GM12864 (cell line): ENCODE measurements around the gene PRRC1.

ENCODE experiments used
- DNase-seq: peaks from one replicate; pipeline ENCODE4 v3.0.0-alpha.2; 2011; ENCODE audit warnings: low read depth
- H3K4me3 ChIP-seq: 2 replicates; pipeline ENCODE4 v1.5.1; 2011; ENCODE audit warnings: mild to moderate bottlenecking, low read depth, low read length, control low read depth
- TF ChIP-seq, protein P1 (sequence below): IDR thresholded peaks from 2 replicates; pipeline ENCODE4 v1.5.1; 2011; ENCODE audit warnings: low read depth, mild to moderate bottlenecking, moderate library complexity, low read length, control low read depth, inconsistent platforms; ENCODE audit errors: missing control alignments

Gene PRRC1

GRCh38 chr5:127505905-127506304 is 11.5 kb upstream of the PRRC1 start:
- H3K4me3 ChIP-seq, result no peak overlapping the region
- DNase-seq, result no peak
- TF ChIP-seq, protein P1, sequence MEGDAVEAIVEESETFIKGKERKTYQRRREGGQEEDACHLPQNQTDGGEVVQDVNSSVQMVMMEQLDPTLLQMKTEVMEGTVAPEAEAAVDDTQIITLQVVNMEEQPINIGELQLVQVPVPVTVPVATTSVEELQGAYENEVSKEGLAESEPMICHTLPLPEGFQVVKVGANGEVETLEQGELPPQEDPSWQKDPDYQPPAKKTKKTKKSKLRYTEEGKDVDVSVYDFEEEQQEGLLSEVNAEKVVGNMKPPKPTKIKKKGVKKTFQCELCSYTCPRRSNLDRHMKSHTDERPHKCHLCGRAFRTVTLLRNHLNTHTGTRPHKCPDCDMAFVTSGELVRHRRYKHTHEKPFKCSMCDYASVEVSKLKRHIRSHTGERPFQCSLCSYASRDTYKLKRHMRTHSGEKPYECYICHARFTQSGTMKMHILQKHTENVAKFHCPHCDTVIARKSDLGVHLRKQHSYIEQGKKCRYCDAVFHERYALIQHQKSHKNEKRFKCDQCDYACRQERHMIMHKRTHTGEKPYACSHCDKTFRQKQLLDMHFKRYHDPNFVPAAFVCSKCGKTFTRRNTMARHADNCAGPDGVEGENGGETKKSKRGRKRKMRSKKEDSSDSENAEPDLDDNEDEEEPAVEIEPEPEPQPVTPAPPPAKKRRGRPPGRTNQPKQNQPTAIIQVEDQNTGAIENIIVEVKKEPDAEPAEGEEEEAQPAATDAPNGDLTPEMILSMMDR, result no peak

DNA sequence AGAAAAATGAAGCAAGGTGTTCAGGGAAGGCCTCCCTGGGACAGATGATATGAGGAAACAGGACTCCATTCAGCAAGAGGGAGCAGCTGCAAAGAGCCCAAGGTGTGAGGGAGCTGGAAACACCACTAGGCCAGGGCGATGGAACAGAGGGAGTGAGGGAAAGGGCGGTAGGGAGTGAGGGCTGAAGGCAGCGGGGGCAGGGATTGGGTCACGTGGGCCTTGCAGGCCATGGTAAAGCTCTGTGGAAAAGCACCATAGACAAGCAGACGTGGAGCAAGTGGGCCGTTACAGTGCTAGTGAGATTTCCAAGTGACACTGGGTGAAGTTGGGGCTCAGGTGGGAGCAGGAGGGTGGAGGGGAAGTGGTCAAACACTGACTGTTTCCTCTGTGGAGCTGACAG is 10.8 kb upstream of the PRRC1 start:
- H3K4me3 ChIP-seq, result no peak overlapping the region
- DNase-seq, result no peak
- TF ChIP-seq, protein P1, result no peak

GRCh38 chr5:127508644-127509373 is 8.6 kb upstream of the PRRC1 start:
- DNase-seq, result no peak
- H3K4me3 ChIP-seq, result no peak overlapping the region
- TF ChIP-seq, protein P1, result no peak

DNA sequence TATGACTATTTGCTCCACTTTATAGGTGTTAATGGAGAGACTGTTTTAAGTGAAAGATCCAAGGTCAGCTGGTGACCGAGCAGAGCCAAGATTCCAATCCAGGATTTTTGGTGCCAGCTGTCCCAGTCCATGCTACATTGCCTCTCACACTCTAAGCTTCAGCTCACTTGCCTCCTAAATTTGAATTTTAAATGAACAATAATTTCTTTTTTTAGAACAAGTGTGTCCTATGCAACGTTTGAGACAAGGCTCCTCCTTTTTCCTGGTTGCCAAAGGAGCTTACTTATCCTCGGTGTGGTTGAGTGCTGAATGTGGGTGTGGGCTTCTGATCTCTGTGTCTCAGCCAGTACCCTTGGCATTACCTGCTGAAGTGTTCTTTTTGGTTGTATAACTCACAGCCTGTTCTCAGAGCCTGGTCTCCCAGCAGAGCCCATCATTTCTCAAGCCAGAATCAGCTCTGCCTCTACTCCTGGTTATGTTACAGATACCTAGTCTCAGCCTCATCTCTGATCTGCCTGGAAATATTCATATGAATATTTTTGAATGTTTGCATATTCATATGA is 4.0 kb upstream of the PRRC1 start:
- no peak for DNase-seq
- TF ChIP-seq, protein P1, result no peak
- no peak overlapping the region for H3K4me3 ChIP-seq

DNA sequence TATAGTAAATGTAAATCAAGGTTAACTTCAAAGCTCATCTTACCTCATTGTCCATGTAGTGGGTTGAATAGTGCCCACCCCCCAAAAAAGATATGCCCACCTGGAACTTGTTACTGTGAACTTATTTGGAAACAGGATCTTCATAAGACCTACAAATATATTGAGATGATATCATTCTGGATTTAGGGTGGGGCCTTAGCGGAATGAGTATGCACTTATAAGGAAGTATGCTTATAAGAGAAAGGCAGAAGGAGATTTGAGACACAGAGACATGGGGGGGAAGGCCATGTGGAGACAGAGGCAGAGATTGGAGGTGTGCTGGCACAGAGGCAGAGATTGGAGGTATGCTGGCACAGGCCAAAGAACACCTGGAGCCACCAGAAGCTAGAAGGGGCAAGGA is 2.6 kb upstream of the PRRC1 start:
- H3K4me3 ChIP-seq, result no peak overlapping the region
- DNase-seq, result no peak
- TF ChIP-seq, protein P1, result no peak

DNA sequence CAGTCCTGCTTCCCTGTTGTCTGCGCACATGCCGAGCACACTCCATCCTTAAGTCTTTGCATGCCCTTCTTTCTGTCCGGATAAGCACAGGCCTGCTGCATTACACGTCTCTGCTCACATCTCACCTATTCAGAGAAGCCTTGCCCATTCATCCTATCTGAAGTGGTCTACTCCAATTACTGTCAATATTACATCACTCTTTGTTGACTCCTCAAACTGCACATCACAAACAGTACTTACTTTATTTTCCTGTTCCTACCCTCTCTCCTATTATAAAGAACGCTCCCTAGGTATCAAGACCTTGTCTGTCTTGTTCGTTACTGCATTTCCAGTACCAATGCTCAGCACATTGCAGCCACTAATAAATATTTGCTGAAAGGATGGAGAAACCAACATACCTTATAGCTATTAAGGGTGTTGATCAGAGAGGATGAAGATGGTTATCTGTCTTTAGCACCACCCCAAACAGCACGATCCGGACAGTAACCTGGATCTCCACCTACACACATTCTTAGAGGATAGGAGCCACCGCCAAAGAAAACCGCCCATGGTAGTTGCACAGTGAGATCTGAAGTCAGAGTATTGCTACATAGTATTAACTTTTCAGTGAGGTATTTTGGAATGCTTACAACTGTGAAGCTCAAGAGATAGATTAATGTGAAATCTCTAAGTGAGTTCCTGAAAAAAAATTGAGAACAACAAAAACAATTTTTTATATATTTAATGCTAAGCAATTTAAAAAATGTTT is 1.6 kb upstream of the PRRC1 start:
- DNase-seq, result no peak
- TF ChIP-seq, protein P1, result no peak

More for the DNA sequence above, 1.6 kb upstream of the PRRC1 start:
- H3K4me3 ChIP-seq, result no peak overlapping the region
